Inflammatory macrophage treated with lipopolysaccharide for 1 hour (primary cell): ENCODE results near the gene EMCN.
"Not testable (repeated sequence)": the region's sequence is repeated elsewhere in the genome, so short reads cannot be mapped to it uniquely, and the experiment has no call there.

ENCODE experiments used
- DNase-seq, 2 donors: peaks; one replicate each; pipeline ENCODE4 v3.0.0-alpha.2; 2020 to 2022

EMCN gene, protein sequence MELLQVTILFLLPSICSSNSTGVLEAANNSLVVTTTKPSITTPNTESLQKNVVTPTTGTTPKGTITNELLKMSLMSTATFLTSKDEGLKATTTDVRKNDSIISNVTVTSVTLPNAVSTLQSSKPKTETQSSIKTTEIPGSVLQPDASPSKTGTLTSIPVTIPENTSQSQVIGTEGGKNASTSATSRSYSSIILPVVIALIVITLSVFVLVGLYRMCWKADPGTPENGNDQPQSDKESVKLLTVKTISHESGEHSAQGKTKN

DNA sequence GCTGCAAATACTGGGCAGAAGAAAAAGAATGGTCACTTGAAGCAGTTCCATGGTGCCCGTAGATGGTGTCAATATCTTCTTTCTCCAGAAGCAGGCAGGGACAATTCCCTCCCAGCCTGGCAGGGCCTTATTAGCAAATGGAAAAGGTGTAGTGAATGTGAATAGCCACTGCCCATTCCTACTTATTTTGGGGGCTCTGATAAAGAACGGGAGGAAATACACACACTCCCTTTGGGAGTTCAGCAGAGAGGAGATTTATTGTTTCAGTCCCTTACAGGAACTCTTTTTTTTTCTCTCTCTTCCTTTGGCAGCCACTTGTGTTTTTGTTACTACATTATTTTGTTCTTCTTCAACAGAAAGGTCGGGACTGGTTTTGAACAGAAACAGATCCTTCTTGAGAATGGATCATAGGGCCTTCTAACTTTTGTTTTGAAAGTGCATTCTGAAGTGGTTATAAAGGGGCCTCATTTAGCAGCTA is at the start of gene EMCN:
TSS of gene EMCN (minus strand) at position 159 of the 478 bp plus-strand sequence. CDS start at position 51, 108 bp downstream.
- DNase-seq = no peak

DNA sequence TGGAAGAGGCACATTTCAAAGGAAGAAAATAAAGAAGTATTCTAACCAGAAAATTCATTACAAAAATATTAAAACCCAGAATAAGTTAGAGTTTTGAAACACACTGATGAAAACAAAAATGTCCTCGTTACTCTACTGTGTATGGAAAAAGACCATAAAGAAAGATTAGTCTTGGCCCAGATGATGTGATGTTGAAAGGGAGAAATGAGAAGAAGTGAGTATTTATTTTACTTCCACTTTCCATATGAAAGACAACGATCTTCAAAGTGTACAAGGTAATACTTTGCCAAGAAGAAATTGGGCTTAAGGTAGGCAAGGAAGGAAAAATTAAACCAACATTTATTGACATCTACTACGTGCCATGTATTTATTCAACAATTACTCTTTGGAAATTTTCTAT is 48.6 kb upstream of the EMCN start:
- DNase-seq = no peak

DNA sequence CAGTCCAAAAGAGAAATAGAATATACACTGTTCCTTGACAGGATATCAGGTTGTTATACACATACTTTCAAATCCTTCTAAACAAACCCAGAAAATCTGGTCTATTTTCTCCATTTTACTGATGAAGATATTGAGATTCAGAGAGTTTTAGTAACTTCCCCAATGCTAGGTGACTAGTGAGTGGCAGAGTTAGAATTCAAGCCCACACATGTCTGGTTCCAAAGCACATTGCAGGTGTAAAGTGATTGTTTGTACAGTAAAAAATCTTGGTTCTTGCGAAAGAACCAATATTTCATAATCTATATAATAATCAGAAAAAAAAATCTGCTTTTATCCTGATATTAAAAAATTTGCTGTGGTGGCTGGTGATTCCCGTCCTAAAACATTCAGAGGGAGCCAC is 39.5 kb upstream of the EMCN start:
- DNase-seq = no peak

DNA sequence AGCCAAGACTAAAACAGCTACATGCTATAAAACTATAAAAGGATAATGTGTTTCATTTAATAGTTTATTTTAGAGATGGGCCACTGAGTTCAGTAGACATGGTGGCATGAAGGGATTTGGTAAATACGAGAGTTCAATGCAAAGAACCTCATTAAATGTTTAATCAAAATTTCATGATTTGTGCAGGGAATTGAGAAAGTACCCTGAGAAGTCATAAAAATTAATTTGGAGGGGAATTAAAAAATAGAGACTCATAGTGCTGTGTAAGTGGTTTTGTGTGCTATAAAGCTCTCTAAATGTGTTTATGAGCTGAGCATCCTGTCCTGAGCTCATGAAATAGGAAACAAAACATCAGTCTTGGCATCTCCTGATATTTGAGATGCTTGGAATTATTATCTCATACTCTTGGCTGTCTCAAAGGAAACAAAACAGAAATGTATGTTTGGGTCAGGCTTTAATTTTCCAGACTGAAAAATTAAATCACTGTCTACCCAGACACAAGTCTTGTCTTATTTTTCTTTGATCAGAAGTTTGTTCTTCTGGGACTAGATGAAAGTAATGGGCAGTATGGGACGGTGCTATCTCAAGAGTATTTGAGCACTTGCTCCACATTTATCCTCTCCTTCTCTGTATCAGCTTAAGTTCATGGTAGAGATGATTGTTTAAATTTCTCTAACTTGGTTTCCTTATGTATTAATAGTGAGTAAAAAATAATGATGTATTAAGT is 38.0 kb upstream of the EMCN start:
- no peak for DNase-seq

DNA sequence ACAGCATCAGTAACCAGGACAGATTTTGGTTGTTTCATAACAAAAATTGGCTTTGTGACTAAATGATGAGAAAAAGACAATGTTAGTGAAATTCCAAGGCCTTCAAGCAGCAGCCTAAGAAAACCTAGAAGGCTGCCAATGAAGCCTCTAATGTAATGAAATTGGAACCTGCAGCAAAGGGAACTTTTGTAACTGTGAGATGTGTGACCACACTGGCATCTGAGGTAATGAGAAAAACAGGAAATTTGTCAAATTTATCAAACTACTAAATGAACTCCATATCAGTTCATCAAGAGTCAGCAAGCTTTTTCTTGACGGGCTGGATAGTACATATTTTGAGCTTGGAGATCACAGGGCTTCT is 30.4 kb upstream of the EMCN start:
- DNase-seq = no peak

DNA sequence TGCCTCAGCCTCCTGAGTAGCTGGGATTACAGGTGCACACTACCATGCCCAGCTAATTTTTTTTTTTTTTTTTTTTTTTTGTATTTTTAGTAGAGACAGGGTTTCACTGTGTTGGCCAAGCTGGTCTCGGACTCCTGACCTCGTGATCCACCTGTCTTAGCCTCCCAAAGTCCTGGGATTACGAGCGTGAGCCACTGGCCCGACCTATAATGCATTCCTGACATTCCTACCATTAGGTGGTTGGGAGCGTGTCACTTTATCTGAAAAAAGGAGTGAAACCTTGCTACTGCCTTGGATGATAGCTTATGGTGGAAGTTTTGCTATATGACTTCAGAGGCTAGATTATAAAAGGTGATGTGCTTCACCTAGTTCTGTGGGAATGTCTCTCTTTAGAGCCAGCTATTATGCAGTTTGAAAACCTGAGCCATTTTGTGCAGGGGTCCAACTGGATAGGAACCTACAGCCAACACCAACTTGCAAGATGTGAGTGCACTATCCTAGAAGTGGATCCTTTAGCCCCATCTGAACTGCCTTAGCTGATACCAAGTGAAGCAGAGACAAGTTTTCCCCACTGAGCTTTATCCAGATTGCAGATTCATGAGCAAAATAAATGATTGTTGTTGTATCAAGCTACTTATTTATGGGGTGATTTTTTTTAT is 29.8 kb upstream of the EMCN start:
- DNase-seq = no peak

DNA sequence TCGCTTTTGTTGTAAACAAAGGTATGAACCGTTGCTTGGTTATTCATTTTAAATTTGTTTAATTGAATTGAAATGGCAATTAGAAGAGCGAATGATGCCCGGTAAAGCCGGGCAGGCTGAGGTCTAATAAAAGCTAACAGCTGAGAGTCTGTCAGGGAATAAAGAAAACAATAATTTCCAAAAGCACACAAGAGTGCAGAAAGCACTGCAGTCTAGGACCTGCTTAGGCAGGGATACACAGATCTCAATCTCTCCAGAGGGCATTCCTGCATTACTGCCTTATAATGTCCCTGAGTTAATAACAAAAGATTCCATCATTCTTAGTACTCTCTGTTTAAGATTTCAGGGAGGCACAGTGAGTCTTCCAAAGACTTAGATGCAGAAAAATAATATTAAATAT is 27.6 kb upstream of the EMCN start:
- no peak for DNase-seq

DNA sequence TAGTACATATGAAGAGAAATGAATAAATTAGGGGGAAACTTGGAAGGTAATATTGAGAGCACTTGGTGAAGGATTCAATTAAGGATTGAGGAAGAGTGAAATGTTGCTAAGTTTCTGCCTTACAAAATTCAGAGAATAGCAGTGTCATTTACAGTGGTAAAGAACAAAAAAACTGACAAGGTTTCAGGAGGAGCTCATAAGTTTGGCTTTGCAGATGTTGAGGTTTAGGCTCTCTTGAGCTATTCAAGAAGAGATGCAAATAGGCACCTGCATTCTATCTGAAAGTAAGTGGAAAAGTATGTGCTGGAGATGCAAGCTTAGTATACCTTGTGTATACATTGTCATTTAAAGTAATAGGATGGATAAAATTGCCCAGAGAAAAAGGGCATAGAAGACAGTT is 22.3 kb upstream of the EMCN start:
- no peak for DNase-seq

DNA sequence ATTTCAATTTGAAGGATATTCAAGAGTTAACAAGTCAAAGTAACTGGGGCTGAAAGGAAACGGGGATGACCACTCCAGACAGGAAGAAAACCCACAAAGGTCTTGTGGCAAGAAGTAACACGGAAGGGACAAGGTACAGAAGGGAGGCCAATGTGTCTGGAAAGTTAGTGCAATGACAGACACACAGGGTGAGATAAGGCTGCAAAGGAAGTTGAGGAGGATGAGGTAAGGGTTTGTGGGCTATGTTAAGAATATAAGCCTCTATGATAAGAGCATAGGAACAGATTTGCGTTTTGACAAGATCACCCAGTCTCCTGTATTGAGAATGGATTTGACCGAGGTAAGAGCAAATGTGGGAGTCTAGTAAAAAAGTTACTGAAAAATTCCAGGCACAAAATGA is 21.9 kb upstream of the EMCN start:
- DNase-seq = no peak

DNA sequence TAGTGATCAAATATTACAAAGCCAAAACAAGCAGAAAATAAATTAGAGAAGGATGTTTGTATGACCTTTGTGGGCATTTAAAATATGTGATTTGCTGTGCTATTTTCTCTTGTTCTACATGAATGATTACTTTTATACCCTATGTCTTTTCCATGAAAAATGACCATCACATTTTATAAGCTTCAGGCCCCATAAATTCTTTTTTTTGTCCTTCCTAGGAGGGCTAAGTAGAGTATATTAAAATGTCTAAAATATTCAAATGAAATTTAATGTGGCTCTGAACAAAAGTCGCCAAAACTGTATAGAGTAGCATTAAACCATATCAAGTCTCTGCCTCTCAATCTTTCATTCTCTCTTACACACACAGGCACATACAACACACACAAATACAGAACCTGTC is 15.9 kb upstream of the EMCN start:
- DNase-seq = no peak

DNA sequence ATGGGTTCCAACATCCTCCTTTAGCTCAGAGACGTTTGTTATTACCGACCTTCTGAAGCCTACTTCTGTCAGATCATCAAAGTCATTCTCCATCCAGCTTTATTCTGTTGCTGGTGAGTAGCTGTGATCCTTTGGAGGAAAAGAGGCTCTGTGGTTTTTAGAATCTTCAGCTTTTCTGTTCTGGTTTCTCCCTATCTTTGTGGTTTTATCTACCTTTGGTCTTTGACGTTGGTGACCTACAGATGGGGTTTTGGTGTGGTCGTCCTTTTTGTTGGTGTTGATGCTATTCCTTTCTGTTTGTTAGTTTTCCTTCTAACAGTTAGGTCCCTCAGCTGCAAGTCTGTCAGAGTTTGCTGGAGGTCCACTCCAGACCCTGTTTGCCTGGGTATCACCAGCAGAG is 12.3 kb upstream of the EMCN start:
- DNase-seq = not testable (repeated sequence)

DNA sequence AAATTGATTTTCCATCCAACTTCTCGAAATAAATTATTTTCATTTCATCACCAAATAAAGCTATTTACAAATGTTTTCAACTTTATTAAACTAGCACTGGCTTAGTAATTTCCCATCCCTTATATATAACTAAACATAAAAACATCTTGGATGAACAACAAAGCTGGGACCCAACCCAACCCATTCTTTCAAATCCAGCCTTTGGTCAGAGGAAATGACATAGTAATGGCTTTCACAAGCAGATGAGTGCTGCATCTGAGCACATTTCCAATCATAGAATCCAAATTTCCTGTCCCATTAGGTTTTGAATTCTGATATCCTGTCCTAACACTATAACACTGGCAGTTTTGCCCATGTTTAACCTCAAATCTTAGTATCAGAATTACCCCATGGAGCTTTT is 7.9 kb upstream of the EMCN start:
- DNase-seq = no peak

DNA sequence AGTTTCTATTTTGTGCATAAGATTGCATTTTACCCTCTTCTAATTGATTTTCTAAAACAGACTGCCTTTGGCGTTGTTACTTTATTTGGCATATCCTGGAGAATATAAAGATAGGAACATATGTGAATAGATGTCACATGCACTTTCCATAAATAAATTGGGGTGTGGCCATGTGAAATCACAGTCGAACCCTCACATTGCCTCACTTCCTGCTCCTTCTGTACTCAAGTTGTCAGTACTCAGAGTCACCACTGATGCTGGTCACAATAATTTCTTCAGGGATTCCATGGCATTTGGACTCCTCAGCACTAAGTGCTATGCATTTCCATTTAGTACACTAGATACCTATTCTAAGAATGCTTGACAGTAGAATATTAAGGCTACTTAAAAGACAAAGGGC is 1.4 kb upstream of the EMCN start:
- DNase-seq = no peak

DNA sequence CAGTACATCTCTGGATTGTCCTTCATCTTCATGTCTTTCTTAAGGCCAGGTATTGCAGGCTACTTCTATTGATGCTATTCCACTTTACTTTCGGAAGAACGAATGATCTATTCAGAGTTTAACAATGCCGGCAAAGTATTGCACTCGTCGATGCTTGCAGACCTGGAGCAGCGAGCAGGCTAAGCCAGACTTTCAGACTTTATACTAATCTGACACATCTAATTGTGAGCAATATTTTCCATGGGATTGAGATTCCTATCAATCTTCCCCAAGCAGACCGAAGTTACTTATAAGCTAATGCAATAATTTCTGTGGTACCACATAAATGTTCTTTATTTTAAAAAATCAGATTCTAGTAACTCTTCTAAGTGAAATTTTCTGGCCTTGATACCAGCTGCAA is 1.6 kb downstream of the EMCN start:
- DNase-seq = no peak

DNA sequence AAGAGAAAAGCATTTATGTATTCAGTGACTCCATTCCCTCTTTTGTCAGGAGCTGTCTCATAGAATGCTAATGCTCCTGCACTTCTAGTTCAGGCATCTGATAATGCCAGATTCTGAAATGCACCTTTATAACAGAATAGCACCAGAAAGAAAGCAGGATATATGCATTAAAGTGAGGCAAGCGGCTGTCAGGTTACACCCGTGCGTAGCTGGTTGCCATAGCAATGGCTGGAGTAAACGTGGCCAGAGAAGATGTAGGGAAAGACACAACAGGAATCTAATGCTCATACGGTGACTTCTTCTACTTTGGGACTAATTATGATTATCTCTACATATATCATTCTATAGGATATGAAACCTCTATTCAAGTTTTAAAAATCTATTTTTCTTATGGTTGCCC is 5.9 kb downstream of the EMCN start:
- DNase-seq = no peak

DNA sequence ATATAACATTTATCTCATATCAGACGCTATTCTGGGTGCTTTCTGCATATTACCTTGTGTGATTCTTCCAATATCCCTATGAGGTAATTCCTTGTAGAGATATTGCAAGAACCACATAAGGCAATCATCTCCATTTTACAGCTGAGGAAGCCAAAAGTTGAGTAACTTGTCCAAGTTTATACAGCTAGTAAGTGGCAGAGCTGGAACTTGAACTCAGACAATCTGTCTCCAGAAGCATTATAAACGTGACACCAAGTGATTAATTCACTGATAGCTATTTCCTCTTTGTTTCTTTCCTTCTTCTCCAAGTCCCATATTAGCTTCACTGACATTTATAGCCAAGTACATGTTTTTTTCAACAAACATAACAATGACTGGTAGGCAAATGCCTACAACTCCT is 7.3 kb downstream of the EMCN start:
- no peak for DNase-seq

DNA sequence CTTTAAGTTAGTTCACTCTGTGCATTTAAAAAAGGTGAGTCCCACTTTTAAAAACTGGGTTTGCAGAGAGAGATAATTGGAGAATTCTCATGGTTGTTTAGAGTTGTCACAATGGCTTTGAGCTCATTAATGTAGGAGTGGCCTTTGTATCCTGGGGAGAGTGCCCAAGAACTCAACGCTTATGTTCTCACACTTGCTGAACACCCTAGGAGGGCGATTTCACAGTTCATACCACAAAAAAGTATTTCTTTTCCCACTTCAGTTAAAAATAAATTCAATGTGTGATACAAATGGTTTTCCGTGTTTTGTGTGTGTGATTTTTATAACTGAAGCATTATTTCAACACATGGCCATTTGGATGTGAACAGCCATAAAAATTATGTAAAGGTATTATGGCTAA is 8.4 kb downstream of the EMCN start:
- no peak for DNase-seq

DNA sequence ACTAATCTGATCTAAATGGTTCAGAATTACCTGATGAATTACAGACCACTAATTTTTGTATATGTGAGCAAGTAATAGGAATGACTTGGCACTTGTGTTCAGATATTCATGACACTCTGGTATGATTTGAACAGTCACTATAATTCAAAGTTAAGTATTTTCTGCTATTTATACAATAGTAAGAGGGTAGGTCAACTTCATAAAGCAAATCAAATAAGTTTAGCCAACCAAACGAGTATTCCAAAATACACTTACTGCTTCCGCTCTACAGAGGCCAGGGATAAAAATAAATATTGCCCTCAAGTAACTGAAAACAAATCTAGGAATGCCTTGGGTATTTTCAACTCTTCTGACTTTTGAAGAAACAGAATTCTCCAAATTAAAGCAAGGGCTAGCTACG is 9.1 kb downstream of the EMCN start:
- no peak for DNase-seq

DNA sequence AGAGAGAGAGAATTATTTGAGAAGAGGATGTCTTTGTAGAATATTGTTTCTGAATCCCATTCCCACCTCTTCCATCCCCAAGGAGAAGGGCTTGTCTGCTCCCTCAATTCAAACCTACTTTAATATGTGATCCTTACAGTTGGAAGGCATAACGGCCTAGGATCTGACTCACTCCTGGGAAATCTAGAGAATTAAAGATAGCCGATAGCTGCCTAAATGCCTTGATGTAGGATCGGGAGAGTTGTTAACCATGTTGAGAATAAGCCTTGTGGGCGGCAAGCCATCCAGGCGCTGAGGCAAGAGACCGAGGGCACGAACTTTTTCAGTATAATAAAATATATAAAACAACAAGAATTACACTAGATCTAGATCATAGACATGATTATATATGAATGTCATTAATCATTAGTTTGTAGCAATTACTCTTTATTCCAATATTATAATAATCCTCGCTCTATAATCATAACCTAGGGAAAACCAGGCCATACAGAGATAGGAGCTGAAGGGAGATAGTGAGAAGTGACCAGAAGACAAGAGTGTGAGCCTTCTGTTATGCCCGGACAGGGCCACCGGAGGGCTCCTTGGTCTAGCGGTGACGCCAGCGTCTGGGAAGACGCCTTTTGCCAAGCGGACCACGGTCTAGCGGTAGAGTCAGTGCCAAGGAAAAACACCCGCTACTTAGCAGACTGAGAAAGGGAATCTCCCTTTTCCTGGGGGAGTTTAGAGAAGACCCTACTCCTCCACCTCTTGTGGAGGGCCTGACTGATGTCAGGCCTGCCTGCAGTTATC is 13.5 kb downstream of the EMCN start:
- DNase-seq = no peak

DNA sequence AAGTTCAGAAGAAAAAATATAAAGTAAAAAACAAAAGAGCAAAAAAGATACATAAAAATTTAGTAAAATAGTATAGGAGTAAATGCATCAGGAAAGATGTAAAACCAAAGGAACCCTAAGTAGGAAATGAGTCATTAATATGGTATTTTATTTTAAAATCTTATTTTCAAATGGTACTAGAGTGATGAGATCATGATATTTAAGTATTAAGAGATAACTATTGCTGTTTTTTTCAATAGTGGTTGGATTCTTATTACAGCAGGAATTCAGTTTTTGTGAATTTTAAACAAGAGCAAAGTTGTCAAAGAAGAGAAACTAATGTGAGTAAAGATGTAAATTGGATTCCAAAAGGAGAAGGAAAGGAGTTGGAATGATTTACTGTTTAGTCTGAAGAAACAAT is 20.0 kb downstream of the EMCN start:
- no peak for DNase-seq

DNA sequence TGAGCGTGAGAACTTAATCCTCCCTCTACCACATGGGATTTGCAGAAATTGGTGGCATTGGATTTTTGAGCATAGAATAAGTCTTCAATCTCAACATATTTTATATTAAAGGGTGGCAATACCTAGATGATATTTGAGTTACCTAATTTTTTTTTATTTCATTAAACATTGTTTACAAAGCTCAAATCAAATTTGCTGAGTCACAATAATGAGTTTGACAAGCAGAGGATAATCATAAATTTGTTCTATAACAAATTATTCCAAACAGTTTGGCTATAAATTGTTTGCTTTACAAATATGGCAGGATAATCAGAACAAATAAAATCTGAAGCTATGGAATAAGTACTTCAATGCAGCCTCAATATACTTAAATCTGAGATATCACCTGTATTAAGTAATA is 22.7 kb downstream of the EMCN start:
- DNase-seq = no peak

DNA sequence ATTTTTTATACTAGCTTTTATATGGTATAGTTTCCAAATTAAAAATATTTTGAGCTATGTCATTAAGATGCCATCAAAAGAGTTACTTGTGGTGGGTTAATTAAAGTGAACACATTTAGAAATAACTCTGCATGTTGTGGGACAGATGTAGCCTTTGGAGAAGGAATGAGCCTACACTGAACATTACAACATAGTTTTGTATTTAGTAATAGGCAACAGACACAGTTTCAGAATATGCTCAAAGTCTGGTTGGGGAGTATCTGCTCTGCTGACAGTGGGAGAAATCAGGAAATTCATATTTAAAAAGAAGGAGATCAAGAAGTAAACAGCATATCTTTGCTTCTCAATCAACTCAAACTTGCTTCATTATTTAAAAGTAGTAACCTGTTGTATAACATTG is 23.7 kb downstream of the EMCN start:
- DNase-seq = no peak

DNA sequence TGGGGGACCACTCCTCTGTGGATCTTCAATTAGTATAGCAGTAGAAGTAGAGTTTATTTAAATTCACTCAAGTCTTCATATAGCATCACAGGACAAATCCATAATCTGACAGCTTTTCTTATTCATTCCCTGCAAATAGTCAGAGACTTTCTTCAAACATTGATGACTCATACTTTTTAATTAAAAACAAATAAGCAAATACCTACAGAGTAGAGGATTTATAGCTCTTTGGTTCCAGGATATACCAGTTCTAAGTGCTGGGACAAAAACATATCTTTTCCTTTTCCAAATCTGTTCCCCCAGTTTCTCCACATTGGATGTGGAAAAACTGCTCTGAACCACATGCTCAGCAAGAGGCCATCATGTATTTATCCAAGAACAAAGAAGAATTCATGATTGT is 24.1 kb downstream of the EMCN start:
- no peak for DNase-seq

DNA sequence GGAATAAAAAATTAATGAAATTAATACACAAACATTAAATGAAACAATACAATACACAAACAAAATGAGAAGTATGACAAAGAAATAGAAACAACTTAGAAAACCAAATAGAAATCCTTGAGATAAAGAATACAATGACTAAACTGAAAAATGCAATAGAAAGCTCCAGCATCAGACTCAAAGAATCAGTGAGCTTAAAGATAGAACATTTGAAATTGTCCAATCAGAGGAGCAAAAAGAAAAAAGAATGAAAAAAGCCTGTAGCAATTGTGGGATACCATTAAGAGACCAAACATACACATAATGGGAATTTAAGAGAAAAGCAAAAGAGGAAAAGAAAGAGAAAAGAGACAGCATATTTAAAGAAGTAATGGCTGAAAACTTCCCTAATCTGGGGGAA is 25.7 kb downstream of the EMCN start:
- no peak for DNase-seq
